ENCODE data around the gene CCDC86. TPM values are rescaled to one million over a fixed set of nuclear protein-coding genes. Genes with fewer than 3 reads are reported as not detected.
A peak's percentile ranks its signal among the peaks of the same experiment; 100 is the strongest.

CCDC86 gene
- total and polyA plus RNA-seq, 9 of the 15 experiments (the other 6 are each of a cell fraction or from before 2014, with no cell fraction given) = 4.6 to 102 (median 25.2) TPM

DNA sequence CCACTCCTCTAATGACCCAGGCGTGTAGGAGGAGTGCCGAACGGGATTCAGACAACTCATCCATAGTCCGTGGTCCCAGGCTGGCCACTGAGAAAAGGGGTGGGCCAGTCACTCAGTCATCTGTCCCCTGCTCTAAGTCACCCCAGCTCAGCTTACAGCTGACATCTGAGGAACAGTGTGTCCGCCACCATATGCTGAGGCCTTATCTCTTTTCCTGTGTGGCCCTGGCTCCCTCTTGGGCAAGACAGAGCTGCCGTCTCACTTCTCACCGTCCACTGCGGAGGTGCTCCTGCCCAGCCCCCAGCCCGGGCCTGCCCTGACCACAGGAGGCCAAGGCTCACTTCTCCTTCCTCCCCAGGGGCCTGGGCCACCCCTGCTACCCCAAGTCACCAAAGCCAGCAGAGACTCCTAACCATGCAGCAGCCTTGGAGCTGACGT lies 6.8 kb downstream of the CCDC86 start (continued):
- TF ChIP-seq, protein P1, sequence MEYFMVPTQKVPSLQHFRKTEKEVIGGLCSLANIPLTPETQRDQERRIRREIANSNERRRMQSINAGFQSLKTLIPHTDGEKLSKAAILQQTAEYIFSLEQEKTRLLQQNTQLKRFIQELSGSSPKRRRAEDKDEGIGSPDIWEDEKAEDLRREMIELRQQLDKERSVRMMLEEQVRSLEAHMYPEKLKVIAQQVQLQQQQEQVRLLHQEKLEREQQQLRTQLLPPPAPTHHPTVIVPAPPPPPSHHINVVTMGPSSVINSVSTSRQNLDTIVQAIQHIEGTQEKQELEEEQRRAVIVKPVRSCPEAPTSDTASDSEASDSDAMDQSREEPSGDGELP (CRISPR knock-in tag; IDR thresholded peaks at IDR 0.05; ENCODE audit: borderline replicate concordance) = peak; percentile 96
- TF ChIP-seq ZKSCAN1 (IDR thresholded peaks at IDR 0.05; ENCODE audit: low read depth, low read length) (no peak), KDM5B (IDR thresholded peaks at IDR 0.05; ENCODE audit: insufficient replicate concordance, low read depth, low read length) (no peak), SMARCC2 (IDR thresholded peaks at IDR 0.05; ENCODE audit: low read depth) (no peak), RAD21 (CRISPR knock-in tag; conservative IDR thresholded peaks at IDR 0.05 in 1 of 2, IDR thresholded peaks at IDR 0.05 in 1 of 2) (peak; percentile 8 to 23; a peak in 1 of 4 replicates), HDAC1 (IDR thresholded peaks at IDR 0.05) (peak in 1 of 2 experiments; percentile 58; a peak in 1 of 4 replicates), TEAD2 (tag; IDR thresholded peaks at IDR 0.05) (no peak), NEUROD1 (IDR thresholded peaks at IDR 0.05; ENCODE audit: borderline replicate concordance, low read depth, low read length, partially characterized antibody) (no peak), ATF7 (IDR thresholded peaks at IDR 0.05) (0 out of 2 replicates have a peak, but pooled peaks have one; percentile 36), BMI1 (IDR thresholded peaks at IDR 0.05; ENCODE audit: low read length) (no peak)
- TF ChIP-seq, protein P2, sequence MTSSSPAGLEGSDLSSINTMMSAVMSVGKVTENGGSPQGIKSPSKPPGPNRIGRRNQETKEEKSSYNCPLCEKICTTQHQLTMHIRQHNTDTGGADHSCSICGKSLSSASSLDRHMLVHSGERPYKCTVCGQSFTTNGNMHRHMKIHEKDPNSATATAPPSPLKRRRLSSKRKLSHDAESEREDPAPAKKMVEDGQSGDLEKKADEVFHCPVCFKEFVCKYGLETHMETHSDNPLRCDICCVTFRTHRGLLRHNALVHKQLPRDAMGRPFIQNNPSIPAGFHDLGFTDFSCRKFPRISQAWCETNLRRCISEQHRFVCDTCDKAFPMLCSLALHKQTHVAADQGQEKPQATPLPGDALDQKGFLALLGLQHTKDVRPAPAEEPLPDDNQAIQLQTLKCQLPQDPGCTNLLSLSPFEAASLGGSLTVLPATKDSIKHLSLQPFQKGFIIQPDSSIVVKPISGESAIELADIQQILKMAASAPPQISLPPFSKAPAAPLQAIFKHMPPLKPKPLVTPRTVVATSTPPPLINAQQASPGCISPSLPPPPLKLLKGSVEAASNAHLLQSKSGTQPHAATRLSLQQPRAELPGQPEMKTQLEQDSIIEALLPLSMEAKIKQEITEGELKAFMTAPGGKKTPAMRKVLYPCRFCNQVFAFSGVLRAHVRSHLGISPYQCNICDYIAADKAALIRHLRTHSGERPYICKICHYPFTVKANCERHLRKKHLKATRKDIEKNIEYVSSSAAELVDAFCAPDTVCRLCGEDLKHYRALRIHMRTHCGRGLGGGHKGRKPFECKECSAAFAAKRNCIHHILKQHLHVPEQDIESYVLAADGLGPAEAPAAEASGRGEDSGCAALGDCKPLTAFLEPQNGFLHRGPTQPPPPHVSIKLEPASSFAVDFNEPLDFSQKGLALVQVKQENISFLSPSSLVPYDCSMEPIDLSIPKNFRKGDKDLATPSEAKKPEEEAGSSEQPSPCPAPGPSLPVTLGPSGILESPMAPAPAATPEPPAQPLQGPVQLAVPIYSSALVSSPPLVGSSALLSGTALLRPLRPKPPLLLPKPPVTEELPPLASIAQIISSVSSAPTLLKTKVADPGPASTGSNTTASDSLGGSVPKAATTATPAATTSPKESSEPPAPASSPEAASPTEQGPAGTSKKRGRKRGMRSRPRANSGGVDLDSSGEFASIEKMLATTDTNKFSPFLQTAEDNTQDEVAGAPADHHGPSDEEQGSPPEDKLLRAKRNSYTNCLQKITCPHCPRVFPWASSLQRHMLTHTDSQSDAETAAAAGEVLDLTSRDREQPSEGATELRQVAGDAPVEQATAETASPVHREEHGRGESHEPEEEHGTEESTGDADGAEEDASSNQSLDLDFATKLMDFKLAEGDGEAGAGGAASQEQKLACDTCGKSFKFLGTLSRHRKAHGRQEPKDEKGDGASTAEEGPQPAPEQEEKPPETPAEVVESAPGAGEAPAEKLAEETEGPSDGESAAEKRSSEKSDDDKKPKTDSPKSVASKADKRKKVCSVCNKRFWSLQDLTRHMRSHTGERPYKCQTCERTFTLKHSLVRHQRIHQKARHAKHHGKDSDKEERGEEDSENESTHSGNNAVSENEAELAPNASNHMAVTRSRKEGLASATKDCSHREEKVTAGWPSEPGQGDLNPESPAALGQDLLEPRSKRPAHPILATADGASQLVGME (CRISPR knock-in tag; IDR thresholded peaks at IDR 0.05) = no peak
- TF ChIP-seq, protein P3, sequence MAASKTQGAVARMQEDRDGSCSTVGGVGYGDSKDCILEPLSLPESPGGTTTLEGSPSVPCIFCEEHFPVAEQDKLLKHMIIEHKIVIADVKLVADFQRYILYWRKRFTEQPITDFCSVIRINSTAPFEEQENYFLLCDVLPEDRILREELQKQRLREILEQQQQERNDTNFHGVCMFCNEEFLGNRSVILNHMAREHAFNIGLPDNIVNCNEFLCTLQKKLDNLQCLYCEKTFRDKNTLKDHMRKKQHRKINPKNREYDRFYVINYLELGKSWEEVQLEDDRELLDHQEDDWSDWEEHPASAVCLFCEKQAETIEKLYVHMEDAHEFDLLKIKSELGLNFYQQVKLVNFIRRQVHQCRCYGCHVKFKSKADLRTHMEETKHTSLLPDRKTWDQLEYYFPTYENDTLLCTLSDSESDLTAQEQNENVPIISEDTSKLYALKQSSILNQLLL (CRISPR knock-in tag; IDR thresholded peaks at IDR 0.05; ENCODE audit: borderline replicate concordance) = no peak
- TF ChIP-seq, protein P4, sequence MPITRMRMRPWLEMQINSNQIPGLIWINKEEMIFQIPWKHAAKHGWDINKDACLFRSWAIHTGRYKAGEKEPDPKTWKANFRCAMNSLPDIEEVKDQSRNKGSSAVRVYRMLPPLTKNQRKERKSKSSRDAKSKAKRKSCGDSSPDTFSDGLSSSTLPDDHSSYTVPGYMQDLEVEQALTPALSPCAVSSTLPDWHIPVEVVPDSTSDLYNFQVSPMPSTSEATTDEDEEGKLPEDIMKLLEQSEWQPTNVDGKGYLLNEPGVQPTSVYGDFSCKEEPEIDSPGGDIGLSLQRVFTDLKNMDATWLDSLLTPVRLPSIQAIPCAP (CRISPR knock-in tag; IDR thresholded peaks at IDR 0.05; ENCODE audit: borderline replicate concordance) = no peak
- TF ChIP-seq, protein P5, sequence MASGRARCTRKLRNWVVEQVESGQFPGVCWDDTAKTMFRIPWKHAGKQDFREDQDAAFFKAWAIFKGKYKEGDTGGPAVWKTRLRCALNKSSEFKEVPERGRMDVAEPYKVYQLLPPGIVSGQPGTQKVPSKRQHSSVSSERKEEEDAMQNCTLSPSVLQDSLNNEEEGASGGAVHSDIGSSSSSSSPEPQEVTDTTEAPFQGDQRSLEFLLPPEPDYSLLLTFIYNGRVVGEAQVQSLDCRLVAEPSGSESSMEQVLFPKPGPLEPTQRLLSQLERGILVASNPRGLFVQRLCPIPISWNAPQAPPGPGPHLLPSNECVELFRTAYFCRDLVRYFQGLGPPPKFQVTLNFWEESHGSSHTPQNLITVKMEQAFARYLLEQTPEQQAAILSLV (tag; IDR thresholded peaks at IDR 0.05) = no peak
- TF ChIP-seq, protein P6, sequence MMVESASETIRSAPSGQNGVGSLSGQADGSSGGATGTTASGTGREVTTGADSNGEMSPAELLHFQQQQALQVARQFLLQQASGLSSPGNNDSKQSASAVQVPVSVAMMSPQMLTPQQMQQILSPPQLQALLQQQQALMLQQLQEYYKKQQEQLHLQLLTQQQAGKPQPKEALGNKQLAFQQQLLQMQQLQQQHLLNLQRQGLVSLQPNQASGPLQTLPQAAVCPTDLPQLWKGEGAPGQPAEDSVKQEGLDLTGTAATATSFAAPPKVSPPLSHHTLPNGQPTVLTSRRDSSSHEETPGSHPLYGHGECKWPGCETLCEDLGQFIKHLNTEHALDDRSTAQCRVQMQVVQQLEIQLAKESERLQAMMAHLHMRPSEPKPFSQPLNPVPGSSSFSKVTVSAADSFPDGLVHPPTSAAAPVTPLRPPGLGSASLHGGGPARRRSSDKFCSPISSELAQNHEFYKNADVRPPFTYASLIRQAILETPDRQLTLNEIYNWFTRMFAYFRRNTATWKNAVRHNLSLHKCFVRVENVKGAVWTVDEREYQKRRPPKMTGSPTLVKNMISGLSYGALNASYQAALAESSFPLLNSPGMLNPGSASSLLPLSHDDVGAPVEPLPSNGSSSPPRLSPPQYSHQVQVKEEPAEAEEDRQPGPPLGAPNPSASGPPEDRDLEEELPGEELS (CRISPR knock-in tag; IDR thresholded peaks at IDR 0.05; ENCODE audit: borderline replicate concordance) = no peak
